ENCODE results near the gene RAB11A.

- no peak for TF ChIP-seq POLR2AphosphoS5 (IDR thresholded peaks at IDR 0.05; ENCODE audit: borderline replicate concordance, low read depth, low read length)
- no peak for TF ChIP-seq EZH2 (IDR thresholded peaks at IDR 0.05)
- no peak for TF ChIP-seq FOXP2 (optimal IDR thresholded peaks at IDR 0.05; ENCODE audit: control extremely low read depth, extremely low read length, insufficient read depth)
Observed at GRCh38 chr15:65937476-65937875, 68.2 kb downstream of the RAB11A start.

All from SK-N-MC (cell line).